OCI-LY3 (cell line): ENCODE measurements around the gene DNAJB11.

Source experiments
- EZH2phosphoT487 ChIP-seq: fragments of 200-600 bp; shearing (Covaris generic); IDR thresholded peaks from 2 replicates; pipeline ENCODE4 v1.6.1; 2018; ENCODE audit warnings: antibody characterized with exemption, mixed run types, low read depth
- TF ChIP-seq, protein P1 (sequence below): fragments of 200-600, 300-600 bp; sonication (generic); IDR thresholded peaks from 2 replicates; pipeline ENCODE4 v1.5.1; 2014; ENCODE audit warnings: antibody characterized with exemption, low read length, low read depth

DNA sequence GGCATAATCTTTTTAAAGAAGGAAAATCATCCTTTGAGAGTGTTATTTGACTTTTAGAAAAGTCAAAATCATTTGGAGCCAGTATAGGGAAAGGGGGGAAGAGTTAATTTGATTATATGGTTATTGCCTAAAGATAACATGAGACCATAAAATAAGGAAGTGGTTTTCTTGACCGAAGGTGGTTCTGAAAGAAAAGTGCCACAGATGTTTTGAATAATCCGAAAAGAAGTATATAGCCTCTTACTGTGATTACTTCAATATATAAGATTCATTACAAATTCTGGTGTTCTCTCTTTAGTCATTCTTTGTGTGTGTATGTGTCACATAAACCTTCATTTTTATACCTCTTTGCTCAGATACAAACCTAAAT lies 1.1 kb downstream of the DNAJB11 start:
- TF ChIP-seq, protein P1, sequence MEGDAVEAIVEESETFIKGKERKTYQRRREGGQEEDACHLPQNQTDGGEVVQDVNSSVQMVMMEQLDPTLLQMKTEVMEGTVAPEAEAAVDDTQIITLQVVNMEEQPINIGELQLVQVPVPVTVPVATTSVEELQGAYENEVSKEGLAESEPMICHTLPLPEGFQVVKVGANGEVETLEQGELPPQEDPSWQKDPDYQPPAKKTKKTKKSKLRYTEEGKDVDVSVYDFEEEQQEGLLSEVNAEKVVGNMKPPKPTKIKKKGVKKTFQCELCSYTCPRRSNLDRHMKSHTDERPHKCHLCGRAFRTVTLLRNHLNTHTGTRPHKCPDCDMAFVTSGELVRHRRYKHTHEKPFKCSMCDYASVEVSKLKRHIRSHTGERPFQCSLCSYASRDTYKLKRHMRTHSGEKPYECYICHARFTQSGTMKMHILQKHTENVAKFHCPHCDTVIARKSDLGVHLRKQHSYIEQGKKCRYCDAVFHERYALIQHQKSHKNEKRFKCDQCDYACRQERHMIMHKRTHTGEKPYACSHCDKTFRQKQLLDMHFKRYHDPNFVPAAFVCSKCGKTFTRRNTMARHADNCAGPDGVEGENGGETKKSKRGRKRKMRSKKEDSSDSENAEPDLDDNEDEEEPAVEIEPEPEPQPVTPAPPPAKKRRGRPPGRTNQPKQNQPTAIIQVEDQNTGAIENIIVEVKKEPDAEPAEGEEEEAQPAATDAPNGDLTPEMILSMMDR, result no peak
- TF ChIP-seq EZH2phosphoT487, result no peak
